ENCODE results near the gene LENG1.

LENG1 gene

GRCh38 chr19:54193011-54193410 lies 33.5 kb upstream of the LENG1 start:
- no peak for DNase-seq (ENCODE audit: low spot score)
- TF ChIP-seq CTCF (IDR thresholded peaks at IDR 0.05; ENCODE audit: extremely low read depth, missing control alignments) = no peak

GRCh38 chr19:54191811-54192453 lies 32.4 kb upstream of the LENG1 start:
- TF ChIP-seq CTCF (IDR thresholded peaks at IDR 0.05; ENCODE audit: extremely low read depth, missing control alignments) = no peak
- DNase-seq (ENCODE audit: low spot score) = no peak

- peak; percentile 89 for DNase-seq (ENCODE audit: low spot score)
- TF ChIP-seq CTCF (IDR thresholded peaks at IDR 0.05; ENCODE audit: extremely low read depth, missing control alignments) = no peak
Observed at GRCh38 chr19:54191011-54191810, 31.7 kb upstream of the LENG1 start, which contains the start of gene TSEN34. Gene TSEN34 (plus strand): TSS chr19:54191308. CDS start chr19:54191365, 57 bp downstream.

GRCh38 chr19:54190503-54191010 lies 31.0 kb upstream of the LENG1 start:
- no peak for TF ChIP-seq CTCF (IDR thresholded peaks at IDR 0.05; ENCODE audit: extremely low read depth, missing control alignments)
- DNase-seq (ENCODE audit: low spot score) = peak; percentile 93

- TF ChIP-seq CTCF (IDR thresholded peaks at IDR 0.05; ENCODE audit: extremely low read depth, missing control alignments) = no peak
- DNase-seq (ENCODE audit: low spot score) = peak; percentile 98
Observed at GRCh38 chr19:54189735-54190502, 30.4 kb upstream of the LENG1 start.

GRCh38 chr19:54189145-54189734 lies 29.7 kb upstream of the LENG1 start, which contains the start of gene MBOAT7:
Gene MBOAT7 (minus strand): TSS chr19:54189580. CDS start chr19:54188508, 1,072 bp downstream.
- peak; percentile 59 for TF ChIP-seq CTCF (IDR thresholded peaks at IDR 0.05; ENCODE audit: extremely low read depth, missing control alignments)
- peak; percentile 92 for DNase-seq (ENCODE audit: low spot score)
